ENCODE data around the gene KCP. TPM values are rescaled to one million over a fixed set of nuclear protein-coding genes. Genes with fewer than 3 reads are reported as not detected.

KCP gene
- total RNA-seq (2022; extraction: Qiagen RNA extraction) = 0.14 to 0.25 TPM (median 0.22 TPM) in 5 replicates

DNA sequence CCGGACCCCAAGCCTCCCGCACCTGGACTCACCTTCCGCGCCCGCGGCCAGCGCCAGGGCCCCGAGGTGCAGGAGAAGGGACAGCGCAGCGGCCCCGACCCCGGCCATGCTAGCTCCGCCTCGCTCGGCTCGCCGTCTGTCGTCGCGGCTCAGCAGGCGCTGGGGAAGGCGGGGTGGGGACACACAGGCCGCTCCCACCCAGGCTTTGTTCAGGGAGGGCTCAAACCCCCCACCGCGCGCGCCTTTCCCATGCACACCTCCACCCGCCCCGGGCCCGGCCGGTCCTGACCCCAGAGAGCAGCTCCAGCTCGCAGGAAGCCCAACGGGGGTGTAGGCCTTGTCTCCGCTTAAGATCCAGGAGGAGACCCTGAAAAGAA is at the start of gene KCP:
Gene KCP, minus strand, starts transcription at position 141 of the 377 bp plus-strand sequence. Its CDS starts 33 bp downstream, at position 108.

DNA sequence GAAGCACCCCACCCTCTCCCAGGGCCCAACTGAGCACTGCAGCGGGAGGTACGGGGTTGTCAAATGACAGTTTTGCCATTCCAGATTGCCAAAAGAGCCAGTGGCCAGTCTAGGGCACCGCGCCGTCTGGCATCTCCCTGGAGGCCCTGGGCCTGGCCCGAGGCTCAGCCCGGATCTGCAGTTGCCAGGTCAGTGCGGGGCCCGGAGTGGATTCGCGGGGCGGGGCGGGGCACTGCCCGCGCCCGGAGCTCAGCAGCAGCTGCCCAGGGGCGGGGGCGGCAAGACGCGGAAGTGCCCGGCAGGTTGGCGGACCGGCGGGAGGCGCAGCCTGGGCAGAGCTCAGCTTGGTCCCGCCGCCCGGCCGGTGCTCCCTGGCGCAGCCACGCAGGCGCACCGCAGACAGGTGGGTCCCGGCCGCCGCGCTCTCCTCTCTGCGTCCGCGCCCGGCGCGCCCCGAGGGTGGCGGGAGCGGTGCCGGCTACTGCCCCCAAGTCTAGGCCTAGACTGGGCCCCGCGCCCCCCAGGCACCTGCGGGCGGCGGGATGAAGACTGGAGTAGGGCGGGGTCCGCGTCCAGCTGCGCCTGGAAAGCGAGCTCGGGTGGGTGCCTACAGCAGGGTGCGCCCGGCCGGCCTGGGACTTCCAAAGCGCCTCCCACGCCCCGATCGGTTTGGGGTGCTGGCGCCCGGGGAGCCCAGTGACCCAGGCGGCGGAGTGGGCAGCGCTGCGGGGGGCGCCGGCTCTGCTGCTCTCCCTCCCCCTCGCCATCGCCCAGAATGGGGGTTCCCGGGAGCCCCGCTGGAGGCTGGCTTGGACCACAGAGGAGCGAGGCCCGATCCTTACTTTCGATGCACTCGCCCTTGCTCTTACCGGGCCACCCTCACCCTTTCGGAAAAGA is 27.4 kb upstream of the KCP start, which contains the start of gene IRF5:
Gene IRF5, plus strand, starts transcription at position 281 of the 897 bp plus-strand sequence. CDS start 4,155 bp downstream, outside the sequence.

GRCh38 chr7:128862571-128863432 is 47.7 kb downstream of the KCP start, which contains the start of gene ATP6V1F:
Gene ATP6V1F (plus strand): TSS chr7:128862856. CDS start chr7:128862905, 49 bp downstream.

GRCh38 chr7:128830231-128831177 is 80.0 kb downstream of the KCP start, which contains the start of gene FLNC:
Gene FLNC (plus strand): TSS chr7:128830406. CDS start chr7:128830638, 232 bp downstream.

Other genes starting within 250 kb of the KCP start
- gene GARIN1A, start 238.4 kb downstream of the KCP start, total RNA-seq (2022; extraction: Qiagen RNA extraction) = 0.33 to 0.70 TPM (median 0.45 TPM) in 5 replicates
- gene CALU, start 171.3 kb downstream of the KCP start, total RNA-seq (2022; extraction: Qiagen RNA extraction) = 121 to 210 TPM (median 148 TPM) in 5 replicates
- not detected in 5 replicates for gene OPN1SW, start 134.9 kb downstream of the KCP start, total RNA-seq (2022; extraction: Qiagen RNA extraction)
- gene CCDC136, start 118.7 kb downstream of the KCP start, total RNA-seq (2022; extraction: Qiagen RNA extraction) = 1.7 to 3.0 TPM (median 2.4 TPM) in 5 replicates
- gene FLNC, start 80.3 kb downstream of the KCP start, total RNA-seq (2022; extraction: Qiagen RNA extraction) = 3.9 to 6.9 TPM (median 4.9 TPM) in 5 replicates
- gene ATP6V1F, start 47.9 kb downstream of the KCP start, total RNA-seq (2022; extraction: Qiagen RNA extraction) = 246 to 264 TPM (median 254 TPM) in 5 replicates
- gene IRF5, start 27.2 kb upstream of the KCP start, total RNA-seq (2022; extraction: Qiagen RNA extraction) = 11.4 to 17.4 TPM (median 14.5 TPM) in 5 replicates
- 40.1 to 45.6 TPM (median 42.4 TPM) in 5 replicates for gene TNPO3, start 144.4 kb upstream of the KCP start, total RNA-seq (2022; extraction: Qiagen RNA extraction)
- gene TSPAN33, start 234.0 kb upstream of the KCP start, total RNA-seq (2022; extraction: Qiagen RNA extraction) = 5.3 to 6.8 TPM (median 6.0 TPM) in 5 replicates

Data from A549 treated with CORT108297 at 1 μM for 4 hours (cell line).